ENCODE measurements around the gene ABI3BP.

- TF ChIP-seq POLR2A (IDR thresholded peaks at IDR 0.05) (no peak), CTCF (IDR thresholded peaks at IDR 0.05) (no peak)
Measured at GRCh38 chr3:100956276-100956675, 36.9 kb downstream of the ABI3BP start.
